Effector CD4-positive, alpha-beta T cell (primary cell): ENCODE data around the gene FANCG.

ENCODE experiments used
- DNase-seq: peaks from one replicate; pipeline ENCODE4 v3.0.0-alpha.2; 2020

FANCG gene

DNA sequence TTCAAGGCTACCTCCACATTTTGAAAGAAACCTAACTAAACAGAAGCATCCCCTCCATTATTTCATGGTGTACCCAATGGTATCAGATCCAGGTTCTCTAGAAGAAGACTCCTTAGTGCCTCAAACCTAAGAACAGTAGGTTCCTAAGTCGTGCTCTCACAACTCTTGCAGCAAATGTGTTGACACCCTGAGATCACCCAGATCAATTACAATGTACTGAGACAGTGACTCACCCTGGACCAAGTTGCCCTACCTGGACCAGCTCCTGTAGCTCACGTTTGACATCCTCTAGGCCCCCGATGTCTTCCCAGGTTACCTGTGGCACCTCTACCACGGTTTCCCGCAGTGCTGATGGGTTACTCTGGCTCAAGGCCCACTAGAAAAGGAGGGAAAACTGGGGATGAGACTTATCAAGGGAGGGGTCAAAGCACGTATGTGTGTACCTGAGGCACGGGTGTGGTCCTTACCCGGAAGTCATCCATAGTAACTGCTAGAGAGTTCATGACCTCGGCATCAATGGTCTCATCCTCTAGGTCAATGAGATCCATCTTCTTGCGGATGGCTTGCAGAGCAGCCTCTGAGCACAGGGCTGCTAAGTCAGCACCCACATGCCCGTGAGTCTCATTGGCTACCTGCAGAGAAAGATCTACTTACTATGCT, 19.1 kb downstream of the FANCG start:
- DNase-seq: no peak

DNA sequence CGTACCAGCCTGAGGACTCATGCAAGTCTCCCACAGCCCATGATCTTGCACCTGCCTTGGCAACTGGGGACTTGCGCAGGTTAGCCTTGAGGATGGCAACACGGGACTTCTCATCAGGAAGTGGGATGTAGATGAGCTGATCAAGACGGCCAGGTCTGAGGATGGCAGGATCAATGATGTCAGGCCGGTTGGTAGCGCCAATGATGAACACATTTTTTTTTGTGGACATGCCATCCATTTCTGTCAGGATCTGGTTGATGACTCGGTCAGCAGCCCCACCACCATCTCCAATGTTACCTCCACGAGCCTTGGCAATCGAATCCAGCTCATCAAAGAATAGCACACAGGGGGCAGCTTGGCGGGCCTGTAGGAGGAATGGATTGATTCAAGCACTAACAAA, 20.3 kb downstream of the FANCG start:
- DNase-seq: no peak

DNA sequence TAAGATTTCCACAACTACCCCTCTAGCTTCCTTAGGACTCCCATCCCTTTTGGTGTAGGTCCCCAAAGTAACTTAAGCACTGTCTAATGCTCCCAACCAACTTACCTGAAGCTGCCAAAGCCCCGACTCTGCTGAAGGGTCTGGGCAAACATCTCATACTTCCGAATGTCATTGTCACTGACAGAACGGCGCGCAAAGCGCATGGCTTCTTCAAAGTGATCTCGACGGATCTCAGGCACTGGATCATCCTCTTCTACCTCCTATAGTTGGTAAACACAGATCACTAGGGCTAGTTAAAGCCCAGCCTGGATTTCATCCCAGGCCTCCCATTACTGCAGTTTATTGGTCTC, 22.5 kb downstream of the FANCG start:
- DNase-seq: no peak

GRCh38 chr9:35056571-35057270, 23.0 kb downstream of the FANCG start:
- DNase-seq: no peak

- no peak for DNase-seq
Observed at GRCh38 chr9:35054871-35055644, 24.7 kb downstream of the FANCG start.

GRCh38 chr9:35054185-35054835, 25.4 kb downstream of the FANCG start:
- DNase-seq: no peak

DNA sequence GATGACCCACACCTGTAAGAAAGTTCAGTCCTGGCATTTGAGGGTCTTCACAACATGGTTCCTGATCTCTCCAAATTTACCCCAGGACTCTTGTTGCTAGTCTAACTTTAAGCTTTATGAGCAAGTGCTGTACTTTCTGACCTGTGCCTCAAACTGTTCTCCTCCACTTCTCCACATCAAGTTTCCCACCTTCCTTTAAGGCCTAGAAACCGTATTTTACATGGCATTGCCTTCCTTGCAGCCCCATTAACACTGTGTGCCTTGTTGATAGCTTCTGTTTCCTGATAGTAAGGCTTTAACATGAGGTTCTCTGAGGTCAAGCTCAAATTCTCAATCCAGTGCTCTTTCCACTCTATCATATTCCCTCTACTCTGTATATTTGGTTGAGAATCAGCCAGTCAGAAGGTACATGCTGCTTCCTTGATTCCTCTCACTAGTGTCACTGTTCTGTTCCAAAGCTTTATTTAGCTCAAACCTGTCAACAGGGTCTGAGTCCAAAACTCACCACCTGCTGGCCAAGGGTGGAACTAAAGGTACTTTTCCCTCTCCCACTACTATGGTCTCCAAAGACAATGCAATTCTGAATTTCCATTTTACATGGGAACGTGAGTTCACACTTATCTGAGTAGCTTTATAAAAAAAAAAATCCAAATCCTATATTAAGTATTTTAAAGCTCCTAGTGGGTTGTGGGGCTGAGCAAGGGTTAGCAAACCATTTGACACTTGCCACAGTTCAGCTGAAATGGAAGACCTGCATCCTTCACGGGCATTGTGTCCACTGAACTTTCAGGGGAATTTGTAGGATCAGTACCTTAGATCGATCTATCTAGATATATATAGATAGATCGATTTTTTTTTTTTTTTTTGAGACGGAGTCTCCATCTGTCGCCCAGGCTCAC, 28.4 kb downstream of the FANCG start:
- peak; percentile 37 for DNase-seq

- DNase-seq: no peak
Observed at GRCh38 chr9:35048511-35048910, 31.2 kb downstream of the FANCG start.

- no peak for DNase-seq
Observed at GRCh38 chr9:35044071-35044470, 35.7 kb downstream of the FANCG start.

- no peak for DNase-seq
Observed at GRCh38 chr9:35042891-35043545, 36.7 kb downstream of the FANCG start.

DNA sequence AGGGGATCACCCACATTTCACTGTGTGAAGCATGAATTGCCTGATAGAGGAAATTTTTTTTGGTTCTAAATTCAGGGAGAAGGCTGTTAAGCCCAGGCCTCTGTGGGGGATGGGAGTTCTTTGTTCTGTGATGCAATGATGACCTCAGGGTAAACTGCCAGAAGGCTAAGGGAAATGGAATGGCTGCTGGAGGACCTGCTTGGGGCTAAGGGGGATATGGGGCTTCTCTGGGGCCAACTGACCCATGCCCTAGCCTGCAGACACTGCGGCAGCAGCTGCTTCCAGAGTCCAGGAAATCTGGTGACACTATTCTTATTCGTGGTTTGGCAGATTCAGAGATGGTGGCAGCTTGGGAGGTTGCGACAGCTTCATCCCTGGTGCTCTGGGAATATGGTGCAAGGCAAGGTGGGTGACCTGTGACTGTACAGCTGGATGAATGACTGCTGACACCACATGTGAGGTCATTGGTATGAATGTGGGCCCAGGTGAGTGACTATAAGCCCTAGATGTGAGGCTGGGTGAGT, 37.6 kb downstream of the FANCG start:
- DNase-seq: no peak

DNA sequence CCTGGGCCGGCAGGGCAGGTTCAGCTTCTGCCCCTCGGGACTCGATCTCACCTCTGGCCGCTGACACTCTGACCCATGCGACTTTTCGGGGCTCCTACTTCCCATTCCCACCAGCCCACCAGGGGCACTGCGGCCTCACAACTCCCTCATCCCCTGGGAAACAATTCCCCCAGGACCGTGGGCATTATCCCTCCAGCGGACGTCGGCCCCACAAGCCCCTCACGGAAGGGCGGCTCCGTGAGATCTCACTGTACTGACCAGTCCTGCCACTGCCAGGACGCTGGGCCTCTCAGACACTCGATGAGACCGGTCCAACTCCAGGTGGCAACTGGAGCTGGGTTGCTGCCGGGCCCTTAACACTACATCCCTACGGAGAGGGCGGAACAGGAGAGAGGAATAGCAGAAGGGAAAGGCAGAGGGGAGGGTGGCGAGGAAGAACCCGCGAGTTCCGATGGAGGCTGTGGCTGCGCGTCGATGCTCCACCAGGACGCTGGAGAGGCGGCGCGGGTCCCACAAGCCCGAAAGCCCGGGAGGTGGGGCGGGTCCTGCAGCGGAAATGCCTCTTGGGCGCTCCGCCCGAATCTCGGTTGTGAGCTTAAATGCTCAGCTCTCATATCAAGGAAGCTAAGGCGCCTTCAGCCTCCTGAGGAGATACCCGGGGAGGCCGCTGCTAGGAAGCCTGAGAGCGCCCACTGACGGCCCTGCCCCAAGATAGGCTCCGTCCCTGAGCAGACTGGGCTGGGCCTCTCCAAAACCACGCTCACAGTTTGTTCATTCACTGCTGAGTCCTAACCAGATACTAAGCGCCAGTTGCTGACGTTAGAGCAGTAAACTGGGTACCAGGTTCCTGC, 43.7 kb downstream of the FANCG start:
- peak; percentile 23 for DNase-seq

GRCh38 chr9:35033101-35033500, 46.6 kb downstream of the FANCG start:
- no peak for DNase-seq

- no peak for DNase-seq
Observed at GRCh38 chr9:35029852-35030251, 49.9 kb downstream of the FANCG start.

DNA sequence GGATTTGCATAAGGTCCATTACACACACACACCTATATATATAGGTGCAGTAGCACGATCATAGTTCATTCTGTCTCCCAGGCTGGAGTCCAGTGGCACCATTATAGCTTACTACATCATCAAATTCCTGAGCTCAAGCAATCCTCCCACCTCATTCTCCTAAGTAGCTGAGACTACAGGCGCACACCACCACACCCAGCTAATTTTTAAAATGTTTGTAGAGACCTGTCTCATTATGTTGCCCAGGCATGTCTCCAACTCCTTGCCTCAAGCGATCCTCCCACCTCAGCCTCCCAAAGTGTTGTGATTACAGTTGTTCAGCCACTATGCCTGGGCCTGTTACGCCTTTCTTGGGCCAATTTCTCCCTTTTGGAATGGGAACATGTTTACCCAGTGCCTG, 50.5 kb downstream of the FANCG start:
- DNase-seq: no peak

- no peak for DNase-seq
Observed at GRCh38 chr9:35028341-35028740, 51.4 kb downstream of the FANCG start.

GRCh38 chr9:35027860-35028259, 51.9 kb downstream of the FANCG start:
- no peak for DNase-seq

- no peak for DNase-seq
Observed at GRCh38 chr9:35027374-35027773, 52.4 kb downstream of the FANCG start.

GRCh38 chr9:35026671-35027070, 53.1 kb downstream of the FANCG start:
- no peak for DNase-seq
